T-helper 17 cell (primary cell): ENCODE measurements around the gene SERTAD2. TPM values are rescaled to one million over a fixed set of nuclear protein-coding genes. Genes with fewer than 3 reads are reported as not detected.

ENCODE experiments used
- ATAC-seq: fragments of 150-1000 bp; cut with Tn5 transposase; 2 replicates; pipeline ENCODE4 v1.10.0; 2021; ENCODE audit warnings: mild to moderate bottlenecking, moderate library complexity
- DNase-seq, 3 donors: peaks; one replicate each; pipeline versions ENCODE4 v3.0.0 to v3.0.0-alpha.2; 2020 to 2021
- H3K9me3 ChIP-seq: one replicate; pipeline ENCODE4 v1.7.0; 2013; ENCODE audit warnings: low read length, mild to moderate bottlenecking; ENCODE audit not compliant: control insufficient read depth, poor library complexity, severe bottlenecking
- H3K27ac Mint-ChIP-seq: one replicate; pipeline ENCODE4 v1.8.0; 2022; ENCODE audit warnings: mild to moderate bottlenecking, moderate library complexity, mixed read lengths
- H3K27me3 Mint-ChIP-seq: one replicate; pipeline ENCODE4 v1.8.0; 2022; ENCODE audit warnings: mixed read lengths
- H3K36me3 Mint-ChIP-seq: one replicate; pipeline ENCODE4 v1.8.0; 2022; ENCODE audit warnings: low read depth, mixed read lengths
- H3K4me1 Mint-ChIP-seq: one replicate; pipeline ENCODE4 v1.8.0; 2022; ENCODE audit warnings: mild to moderate bottlenecking, mixed read lengths
- H3K4me3 Mint-ChIP-seq: one replicate; pipeline ENCODE4 v1.8.0; 2022; ENCODE audit warnings: mild to moderate bottlenecking, moderate library complexity, mixed read lengths
- total RNA-seq, 4 donors: library from RNA in 2 of 4; stranded (reverse) in 2 of 4; gene quantifications; one replicate each; pipeline ENCODE4 v1.2.3 and lab custom pipeline; 2022 to 2026

SERTAD2 gene
- total RNA-seq, 2 donors from 2014 or later, result 26.4 to 31.1 TPM

DNA sequence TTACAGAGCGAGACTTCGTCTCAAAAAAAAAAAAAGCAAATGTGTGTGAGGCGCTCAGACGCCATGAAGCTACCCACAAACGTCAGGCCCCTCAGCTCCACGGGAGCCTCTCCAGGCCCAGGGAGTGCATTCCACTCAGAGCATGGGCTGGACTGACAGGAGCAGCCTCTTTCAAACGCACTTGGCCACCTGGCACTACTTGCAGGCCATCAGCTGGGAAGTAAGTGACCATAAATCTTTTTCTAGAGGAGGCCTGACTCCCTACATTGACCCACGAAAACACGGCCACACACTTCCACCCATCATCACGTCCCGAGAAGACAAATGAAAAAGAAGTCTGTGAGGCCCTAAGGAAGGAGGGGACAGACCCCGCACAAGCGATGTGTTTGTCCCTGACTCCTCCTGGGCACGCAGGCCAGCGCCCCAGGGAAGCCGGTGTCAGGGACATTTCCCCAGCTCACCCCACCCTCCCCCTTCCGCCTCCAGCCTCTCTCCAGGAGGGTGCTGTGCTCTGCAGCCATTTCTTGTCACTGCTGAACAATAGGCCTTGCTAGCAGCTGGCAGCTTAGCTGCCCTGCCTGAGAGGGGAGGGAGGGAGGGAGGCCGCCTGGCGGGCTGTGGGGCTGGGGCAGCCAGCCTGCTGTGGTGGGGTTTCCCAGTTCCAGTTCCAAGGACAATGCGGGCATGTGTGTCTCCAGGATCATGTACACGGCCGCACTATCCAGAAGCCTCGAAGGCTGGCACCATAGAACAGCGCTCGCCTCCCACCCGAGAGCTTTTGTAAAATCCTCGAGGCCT, 26.6 kb downstream of the SERTAD2 start:
- ATAC-seq (no peak), DNase-seq (no peak)
- Mint-ChIP-seq H3K36me3 (peaks cover 6% of the 10 kb centered on the region), H3K4me1 (peaks cover 11% of the 10 kb centered on the region), H3K27me3 (no peaks in the 10 kb centered on the region), H3K4me3 (no peak overlapping the region), H3K27ac (no peak overlapping the region)
- no peaks in the 10 kb centered on the region for H3K9me3 ChIP-seq

- Mint-ChIP-seq H3K36me3 (peaks cover 6% of the 10 kb centered on the region), H3K4me3 (no peak overlapping the region), H3K4me1 (peaks cover 11% of the 10 kb centered on the region), H3K27ac (no peak overlapping the region), H3K27me3 (no peaks in the 10 kb centered on the region)
- H3K9me3 ChIP-seq, result no peaks in the 10 kb centered on the region
- DNase-seq (no peak), ATAC-seq (no peak)
These were observed 27.4 kb downstream of the SERTAD2 start for GRCh38 chr2:64626146-64626809.

DNA sequence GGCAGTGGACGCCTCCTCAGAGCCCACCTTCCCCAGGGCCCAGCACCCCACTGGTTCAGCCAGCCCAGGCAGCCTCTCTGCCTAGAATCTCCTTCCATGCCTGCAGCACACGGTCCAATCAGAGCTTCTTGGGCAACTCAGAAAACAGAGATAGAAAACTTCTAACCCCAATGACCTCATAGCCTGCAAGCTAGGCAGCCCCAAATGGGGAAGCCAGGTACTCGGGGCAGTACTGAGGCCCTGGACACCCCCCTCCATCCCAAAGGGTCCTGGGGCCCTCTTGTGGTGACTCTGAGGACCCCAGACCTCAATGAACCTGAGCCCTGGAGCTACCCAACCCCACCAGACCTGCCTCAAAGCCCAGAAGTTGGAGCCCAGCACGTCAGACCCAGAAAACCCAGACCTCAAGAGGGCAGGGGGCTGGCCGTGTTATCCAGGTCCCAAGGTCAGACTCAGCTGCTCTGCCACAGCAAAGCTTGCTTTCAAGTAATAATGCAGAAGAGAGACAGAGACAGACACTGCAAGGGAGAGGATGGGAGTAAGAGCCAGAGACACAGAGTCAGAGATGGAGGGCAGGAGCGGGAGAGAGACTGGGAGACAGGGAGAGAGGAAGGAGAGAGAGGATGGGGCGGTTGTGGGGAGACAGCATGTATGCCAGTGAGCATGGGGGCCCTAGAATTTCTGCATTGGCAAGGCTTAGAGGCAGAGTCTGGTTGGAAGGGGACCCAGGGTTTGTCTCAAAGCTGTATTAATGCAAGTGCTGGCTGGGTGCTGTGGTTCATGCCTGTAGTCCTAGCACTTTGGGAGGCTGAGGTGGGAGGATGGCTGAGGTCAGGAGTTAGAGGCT, 28.2 kb downstream of the SERTAD2 start:
- DNase-seq, result no peak
- H3K4me1 Mint-ChIP-seq, result peaks cover 6% of the 10 kb centered on the region
- no peaks in the 10 kb centered on the region for H3K27me3 Mint-ChIP-seq
- H3K9me3 ChIP-seq, result no peaks in the 10 kb centered on the region
- peaks cover under 1% of the 10 kb centered on the region for H3K36me3 Mint-ChIP-seq
- ATAC-seq, result no peak
- H3K27ac Mint-ChIP-seq, result no peak overlapping the region
- no peak overlapping the region for H3K4me3 Mint-ChIP-seq

GRCh38 chr2:64624862-64625261, 28.9 kb downstream of the SERTAD2 start:
- DNase-seq, result no peak
- H3K9me3 ChIP-seq, result no peaks in the 10 kb centered on the region
- Mint-ChIP-seq H3K27ac (no peak overlapping the region), H3K4me3 (no peak overlapping the region), H3K27me3 (no peaks in the 10 kb centered on the region), H3K36me3 (no peaks in the 10 kb centered on the region), H3K4me1 (peaks cover 6% of the 10 kb centered on the region)
- no peak for ATAC-seq

GRCh38 chr2:64624108-64624610, 29.6 kb downstream of the SERTAD2 start:
- no peaks in the 10 kb centered on the region for H3K27me3 Mint-ChIP-seq
- DNase-seq (no peak), ATAC-seq (no peak)
- H3K27ac Mint-ChIP-seq, result no peak overlapping the region
- H3K9me3 ChIP-seq, result no peaks in the 10 kb centered on the region
- no peak overlapping the region for H3K4me3 Mint-ChIP-seq
- peaks cover 6% of the 10 kb centered on the region for H3K4me1 Mint-ChIP-seq
- no peaks in the 10 kb centered on the region for H3K36me3 Mint-ChIP-seq

- H3K9me3 ChIP-seq, result no peaks in the 10 kb centered on the region
- Mint-ChIP-seq H3K27ac (no peak overlapping the region), H3K36me3 (no peaks in the 10 kb centered on the region), H3K4me1 (peaks cover 6% of the 10 kb centered on the region), H3K4me3 (no peak overlapping the region), H3K27me3 (no peaks in the 10 kb centered on the region)
- ATAC-seq (no peak), DNase-seq (no peak)
These were observed 30.4 kb downstream of the SERTAD2 start for GRCh38 chr2:64623242-64623850.

DNA sequence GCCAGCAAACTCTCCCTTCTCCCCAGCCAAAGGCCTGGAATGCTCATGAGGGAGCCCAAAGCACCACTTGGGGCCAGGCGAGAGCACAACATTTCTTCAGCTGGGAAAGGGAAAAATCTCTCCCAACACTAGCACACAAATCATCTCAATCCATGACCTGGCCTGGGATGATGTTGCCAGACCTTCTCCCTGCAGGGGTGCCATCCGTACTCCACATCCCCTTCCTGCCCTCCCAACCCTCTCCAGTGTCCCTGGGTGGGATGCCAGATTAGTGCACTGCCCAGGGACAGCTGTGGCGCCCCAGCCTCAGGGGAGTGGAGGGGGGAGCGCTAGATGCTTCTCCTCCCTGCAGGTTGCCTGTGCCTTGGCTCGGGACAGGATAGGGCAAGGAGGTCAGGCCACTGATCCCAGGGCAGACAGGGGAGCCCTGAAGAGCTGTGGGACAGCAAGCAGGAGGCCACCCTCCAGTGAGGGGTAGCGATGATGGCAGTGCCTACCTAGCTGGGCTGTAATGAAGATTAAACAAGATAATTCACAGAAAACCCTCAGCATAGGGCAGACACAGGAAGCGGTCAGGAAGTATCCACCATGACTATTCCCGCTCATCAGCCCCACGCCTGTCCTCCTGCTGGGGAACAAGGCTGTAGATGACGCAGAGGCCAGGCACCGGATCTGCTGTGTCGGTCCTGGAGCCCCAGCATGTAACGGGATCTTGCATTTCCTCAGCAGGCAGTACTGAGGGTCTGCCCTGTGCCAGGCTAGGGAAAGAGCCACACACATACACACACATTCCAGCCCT, 31.1 kb downstream of the SERTAD2 start:
- no peak for DNase-seq
- Mint-ChIP-seq H3K27ac (no peak overlapping the region), H3K4me1 (peaks cover 6% of the 10 kb centered on the region), H3K4me3 (no peak overlapping the region), H3K27me3 (no peaks in the 10 kb centered on the region), H3K36me3 (peaks cover 2% of the 10 kb centered on the region)
- no peak for ATAC-seq
- H3K9me3 ChIP-seq, result no peaks in the 10 kb centered on the region

DNA sequence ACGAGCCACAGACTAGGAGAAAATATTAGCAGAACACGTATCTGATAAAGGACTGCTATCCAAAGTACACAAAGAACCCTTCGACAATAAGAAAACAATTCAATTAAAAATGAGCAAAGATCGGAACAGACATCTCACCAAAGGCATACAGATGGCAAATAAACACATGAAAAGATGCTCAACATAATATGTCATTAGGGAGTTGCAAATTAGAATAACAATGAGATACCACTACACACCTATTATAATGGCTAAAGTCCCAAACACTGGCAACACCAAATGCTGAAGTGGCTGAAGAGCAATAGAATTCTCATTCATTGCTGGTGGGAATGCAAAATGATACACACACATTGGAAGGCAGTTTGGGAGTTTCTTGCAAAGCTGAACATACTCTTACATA, 33.1 kb downstream of the SERTAD2 start:
- H3K4me3 Mint-ChIP-seq, result no peak overlapping the region
- no peaks in the 10 kb centered on the region for H3K9me3 ChIP-seq
- peak overlapping the region; percentile 19 for H3K27ac Mint-ChIP-seq
- no peaks in the 10 kb centered on the region for H3K27me3 Mint-ChIP-seq
- ATAC-seq (no peak), DNase-seq (no peak)
- peaks cover 2% of the 10 kb centered on the region for H3K36me3 Mint-ChIP-seq
- H3K4me1 Mint-ChIP-seq, result peaks cover 3% of the 10 kb centered on the region

DNA sequence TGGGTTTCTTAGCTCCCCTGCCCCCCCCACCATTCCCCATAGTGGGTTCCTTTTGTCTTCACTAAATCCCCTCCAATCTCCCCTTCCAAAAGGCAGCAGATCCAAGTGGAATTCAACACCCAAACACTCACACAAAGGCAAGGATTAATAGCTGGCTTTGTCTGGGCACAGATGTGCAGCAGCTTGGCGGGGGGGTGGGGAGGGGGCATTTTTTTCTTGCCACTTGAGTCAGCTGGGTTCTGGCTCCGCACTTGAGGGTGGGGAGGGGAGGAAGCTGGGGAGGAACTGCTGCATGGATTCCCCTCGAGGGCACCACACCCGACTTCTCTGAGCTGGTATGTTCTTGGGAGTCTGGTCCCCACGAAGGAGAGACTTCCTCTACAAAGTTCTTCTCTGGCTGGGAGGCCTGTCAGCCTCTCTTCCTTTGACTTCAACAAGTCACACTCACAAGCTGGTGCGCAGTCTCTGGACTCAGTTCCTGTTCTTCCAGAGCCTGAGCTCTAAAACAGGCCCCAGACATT, 36.0 kb downstream of the SERTAD2 start:
- DNase-seq (no peak), ATAC-seq (no peak)
- no peaks in the 10 kb centered on the region for H3K27me3 Mint-ChIP-seq
- no peak overlapping the region for H3K27ac Mint-ChIP-seq
- peaks cover 4% of the 10 kb centered on the region for H3K36me3 Mint-ChIP-seq
- no peak overlapping the region for H3K4me3 Mint-ChIP-seq
- peaks cover 5% of the 10 kb centered on the region for H3K4me1 Mint-ChIP-seq
- H3K9me3 ChIP-seq, result no peaks in the 10 kb centered on the region

- Mint-ChIP-seq H3K4me3 (no peak overlapping the region), H3K27me3 (no peaks in the 10 kb centered on the region), H3K36me3 (peaks cover 4% of the 10 kb centered on the region), H3K4me1 (peaks cover 5% of the 10 kb centered on the region), H3K27ac (no peak overlapping the region)
- ATAC-seq, result no peak
- no peaks in the 10 kb centered on the region for H3K9me3 ChIP-seq
- no peak for DNase-seq
These were observed 37.7 kb downstream of the SERTAD2 start for GRCh38 chr2:64615844-64616536.

DNA sequence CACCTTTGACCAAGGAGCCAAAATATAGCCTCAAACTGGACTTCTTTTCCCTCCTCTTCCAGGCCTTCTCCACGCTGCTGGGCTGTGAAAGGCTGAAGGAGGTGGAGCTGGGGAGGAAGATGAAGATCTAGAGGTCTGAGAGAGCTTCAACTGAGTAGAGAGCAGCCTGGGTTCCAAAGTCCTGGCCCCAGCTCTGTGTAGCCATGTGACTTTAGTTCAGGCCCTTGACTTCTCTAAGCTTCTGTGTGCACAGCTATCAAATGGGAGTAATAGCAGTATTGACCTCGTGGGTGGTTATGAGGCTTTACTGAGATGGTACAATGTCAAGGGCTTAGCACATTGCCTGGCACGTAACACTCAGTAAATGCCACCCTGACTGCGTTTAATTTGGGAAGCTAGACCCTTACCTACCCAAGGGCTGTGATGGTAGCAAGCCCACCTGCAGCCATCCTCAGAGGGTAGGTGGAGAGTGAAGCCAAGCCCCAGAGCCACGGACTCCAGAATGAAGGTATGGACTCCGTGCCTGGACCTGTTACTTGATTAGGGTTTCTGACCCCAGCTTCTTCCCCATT, 38.4 kb downstream of the SERTAD2 start:
- Mint-ChIP-seq H3K4me1 (peaks cover 2% of the 10 kb centered on the region), H3K27ac (no peak overlapping the region), H3K4me3 (no peak overlapping the region), H3K27me3 (no peaks in the 10 kb centered on the region), H3K36me3 (peaks cover 4% of the 10 kb centered on the region)
- no peak for DNase-seq
- no peaks in the 10 kb centered on the region for H3K9me3 ChIP-seq
- ATAC-seq, result no peak
